ENCODE results near the gene NMT1. TPM values are rescaled to one million over a fixed set of nuclear protein-coding genes. Genes with fewer than 3 reads are reported as not detected.

NMT1 gene
- total RNA-seq, 3 donors from 2014 or later (not counting 1 experiment from before 2014, with no cell fraction given) = 56.6 to 94.7 (median 77.6) TPM

DNA sequence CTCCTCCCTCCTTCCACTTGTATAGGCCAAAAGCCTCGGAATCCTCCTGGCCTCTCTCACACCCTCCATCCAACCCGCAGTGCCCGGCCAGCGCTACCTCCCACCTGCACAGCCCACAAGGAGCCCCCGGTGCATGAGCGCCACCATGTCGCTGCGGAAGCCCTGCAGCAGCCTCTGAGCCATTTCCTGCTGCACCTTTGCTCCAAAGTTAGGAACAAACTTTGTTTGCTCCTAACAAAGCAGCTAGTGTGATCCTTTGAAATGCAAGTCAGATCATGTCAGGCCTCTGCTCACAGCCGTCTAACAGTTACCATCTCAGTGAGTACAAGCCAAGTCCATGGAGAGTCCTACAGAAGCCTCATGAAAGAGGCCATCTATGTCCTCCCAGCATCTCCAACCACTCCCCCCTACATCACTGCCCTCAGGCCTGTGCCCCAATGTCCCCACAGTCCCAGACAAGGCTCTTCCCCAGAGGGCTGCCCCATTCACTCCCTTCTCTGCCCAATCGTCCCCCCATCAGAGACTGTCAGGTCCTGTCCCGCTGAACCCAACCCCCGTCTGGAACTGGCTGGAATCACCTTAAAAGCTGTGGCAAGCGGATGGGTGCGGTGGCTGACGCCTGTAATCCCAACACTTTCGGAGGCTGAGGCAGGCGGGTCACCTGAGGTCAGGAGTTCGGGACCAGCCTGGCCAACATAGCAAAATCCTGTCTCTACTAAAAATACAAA is 17.1 kb upstream of the NMT1 start:
- Mint-ChIP-seq H3K4me3 (no peak overlapping the region), H3K4me1 (peaks cover 0 to 11% of the 10 kb centered on the region in 2 donors), H3K27ac (no peak overlapping the region), H3K27me3 (ENCODE audit: low read depth in 2 of 2) (no peaks in the 10 kb centered on the region), H3K36me3 (no peaks in the 10 kb centered on the region), H3K9me3 (no peaks in the 10 kb centered on the region)
- H3K36me3 ChIP-seq (ENCODE audit: control insufficient read depth, insufficient read depth, low read length) = peaks cover 3% of the 10 kb centered on the region
- 96% methylated on average over 18 of the region's 18 CpGs for WGBS (ENCODE audit: insufficient coverage)
- TF ChIP-seq, protein P1, sequence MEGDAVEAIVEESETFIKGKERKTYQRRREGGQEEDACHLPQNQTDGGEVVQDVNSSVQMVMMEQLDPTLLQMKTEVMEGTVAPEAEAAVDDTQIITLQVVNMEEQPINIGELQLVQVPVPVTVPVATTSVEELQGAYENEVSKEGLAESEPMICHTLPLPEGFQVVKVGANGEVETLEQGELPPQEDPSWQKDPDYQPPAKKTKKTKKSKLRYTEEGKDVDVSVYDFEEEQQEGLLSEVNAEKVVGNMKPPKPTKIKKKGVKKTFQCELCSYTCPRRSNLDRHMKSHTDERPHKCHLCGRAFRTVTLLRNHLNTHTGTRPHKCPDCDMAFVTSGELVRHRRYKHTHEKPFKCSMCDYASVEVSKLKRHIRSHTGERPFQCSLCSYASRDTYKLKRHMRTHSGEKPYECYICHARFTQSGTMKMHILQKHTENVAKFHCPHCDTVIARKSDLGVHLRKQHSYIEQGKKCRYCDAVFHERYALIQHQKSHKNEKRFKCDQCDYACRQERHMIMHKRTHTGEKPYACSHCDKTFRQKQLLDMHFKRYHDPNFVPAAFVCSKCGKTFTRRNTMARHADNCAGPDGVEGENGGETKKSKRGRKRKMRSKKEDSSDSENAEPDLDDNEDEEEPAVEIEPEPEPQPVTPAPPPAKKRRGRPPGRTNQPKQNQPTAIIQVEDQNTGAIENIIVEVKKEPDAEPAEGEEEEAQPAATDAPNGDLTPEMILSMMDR (IDR thresholded peaks at IDR 0.05) = no peak
- intact Hi-C loops (cut with micrococcal nuclease) = no loop called here
- H3K9me3 ChIP-seq (ENCODE audit: control insufficient read depth, insufficient read depth, low read length) = no peaks in the 10 kb centered on the region
- H3K27me3 ChIP-seq (ENCODE audit: control insufficient read depth, insufficient read depth, low read length) = no peaks in the 10 kb centered on the region
- peaks cover 2% of the 10 kb centered on the region for H3K4me1 ChIP-seq (ENCODE audit: control insufficient read depth, insufficient read depth, low read length)
- DNase-seq = no peak
- H3K27ac ChIP-seq (ENCODE audit: low read length) = no peak overlapping the region
- no peak overlapping the region for H3K4me3 ChIP-seq (ENCODE audit: low read length)
- ATAC-seq = no peak

DNA sequence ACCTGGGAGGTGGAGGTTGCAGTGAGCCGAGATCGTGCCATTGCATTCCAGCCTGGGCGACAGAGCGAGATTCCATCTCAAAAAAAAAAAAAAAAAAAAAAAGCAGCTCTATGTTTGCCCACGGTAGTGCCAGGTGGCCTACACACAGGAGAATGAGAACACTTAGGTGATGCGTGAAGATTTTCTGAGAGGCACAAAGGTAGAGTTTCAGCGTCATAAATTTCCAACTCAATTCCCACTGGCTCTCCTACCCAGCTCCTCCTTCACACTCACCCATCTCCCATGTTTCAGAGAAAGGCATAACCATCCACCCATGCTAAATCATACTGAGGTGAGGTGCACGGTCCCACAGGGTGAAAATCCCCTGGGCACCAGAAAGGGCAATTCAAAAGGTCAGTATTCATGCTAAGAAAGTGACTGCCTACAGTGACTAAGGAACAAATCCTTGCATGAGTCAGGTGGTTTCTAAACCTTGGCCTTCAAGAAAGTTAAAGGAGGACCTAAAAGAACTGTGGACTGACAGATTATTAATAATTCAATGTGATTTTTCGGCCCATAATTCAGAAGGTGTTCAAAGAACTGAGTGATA is 14.5 kb upstream of the NMT1 start:
- no peak for DNase-seq
- no peaks in the 10 kb centered on the region for H3K36me3 ChIP-seq (ENCODE audit: control insufficient read depth, insufficient read depth, low read length)
- no peak for ATAC-seq
- Mint-ChIP-seq H3K36me3 (no peaks in the 10 kb centered on the region), H3K4me3 (no peak overlapping the region), H3K9me3 (no peaks in the 10 kb centered on the region), H3K27ac (no peak overlapping the region), H3K27me3 (ENCODE audit: low read depth in 2 of 2) (no peaks in the 10 kb centered on the region), H3K4me1 (peaks cover 12 to 25% of the 10 kb centered on the region in 2 donors)
- no peak overlapping the region for H3K4me3 ChIP-seq (ENCODE audit: low read length)
- H3K9me3 ChIP-seq (ENCODE audit: control insufficient read depth, insufficient read depth, low read length) = no peaks in the 10 kb centered on the region
- H3K27me3 ChIP-seq (ENCODE audit: control insufficient read depth, insufficient read depth, low read length) = no peaks in the 10 kb centered on the region
- intact Hi-C loops (cut with micrococcal nuclease) = no loop called here
- H3K27ac ChIP-seq (ENCODE audit: low read length) = no peak overlapping the region
- H3K4me1 ChIP-seq (ENCODE audit: control insufficient read depth, insufficient read depth, low read length) = peaks cover 21% of the 10 kb centered on the region
- TF ChIP-seq, protein P1 (IDR thresholded peaks at IDR 0.05) = no peak
- 96% methylated on average over 8 of the region's 9 CpGs for WGBS (ENCODE audit: insufficient coverage)

DNA sequence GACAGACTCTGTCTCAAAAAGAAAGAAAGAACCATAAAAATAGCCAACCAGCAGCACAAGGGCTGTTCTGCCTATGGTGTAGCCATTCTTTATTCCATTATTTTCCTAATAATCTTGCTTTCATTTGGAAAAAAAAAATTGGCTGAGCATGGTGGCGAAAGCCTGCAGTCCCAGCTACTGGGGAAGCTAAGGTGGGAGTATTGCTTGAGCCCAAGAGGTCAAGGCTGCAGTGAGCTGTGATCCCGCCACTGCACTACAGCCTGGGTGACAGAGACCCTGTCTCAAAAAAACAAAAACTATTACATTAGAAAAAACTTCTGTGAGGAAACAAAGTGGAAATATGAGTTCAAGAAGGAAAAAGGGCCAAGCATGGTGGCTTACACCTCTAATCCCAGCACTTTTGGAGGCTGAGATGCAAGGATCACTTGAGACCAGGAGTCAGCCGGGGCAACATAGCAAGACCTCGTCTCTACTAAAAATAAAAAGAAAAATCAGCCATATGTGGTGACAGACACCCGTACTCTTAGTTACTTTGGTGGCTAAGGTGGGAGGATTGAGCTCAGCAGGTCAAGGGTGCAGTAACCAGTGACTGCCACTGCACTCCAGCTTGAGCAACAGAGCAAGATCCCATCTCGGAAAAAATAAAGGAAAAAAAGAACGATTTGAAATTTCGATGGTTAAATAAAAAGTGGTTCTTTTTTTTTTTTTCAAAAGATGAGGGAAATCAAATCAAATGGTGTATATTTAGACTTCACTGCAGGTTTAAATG is 12.1 kb upstream of the NMT1 start:
- WGBS (ENCODE audit: insufficient coverage) = 90% methylated on average over 7 of the region's 8 CpGs
- ATAC-seq (no peak), DNase-seq (peak in 1 of 2 donors; percentile 25)
- TF ChIP-seq, protein P1 (IDR thresholded peaks at IDR 0.05) = no peak
- Histone ChIP-seq H3K36me3 (ENCODE audit: control insufficient read depth, insufficient read depth, low read length) (no peaks in the 10 kb centered on the region), H3K4me1 (ENCODE audit: control insufficient read depth, insufficient read depth, low read length) (peaks cover 30% of the 10 kb centered on the region), H3K4me3 (ENCODE audit: low read length) (no peak overlapping the region), H3K27me3 (ENCODE audit: control insufficient read depth, insufficient read depth, low read length) (no peaks in the 10 kb centered on the region), H3K9me3 (ENCODE audit: control insufficient read depth, insufficient read depth, low read length) (no peaks in the 10 kb centered on the region), H3K27ac (ENCODE audit: low read length) (no peak overlapping the region)
- peak overlapping the region; percentile 31 to 45 for H3K27ac Mint-ChIP-seq
- H3K9me3 Mint-ChIP-seq = no peaks in the 10 kb centered on the region
- no peaks in the 10 kb centered on the region for H3K36me3 Mint-ChIP-seq
- no peaks in the 10 kb centered on the region for H3K27me3 Mint-ChIP-seq (ENCODE audit: low read depth in 2 of 2)
- peaks cover 18 to 24% of the 10 kb centered on the region in 2 donors for H3K4me1 Mint-ChIP-seq
- intact Hi-C loops (cut with micrococcal nuclease) = no loop called here
- H3K4me3 Mint-ChIP-seq = peak overlapping the region; percentile 6

All from natural killer cell (primary cell).